ENCODE results near the gene FXN.

FXN gene

DNA sequence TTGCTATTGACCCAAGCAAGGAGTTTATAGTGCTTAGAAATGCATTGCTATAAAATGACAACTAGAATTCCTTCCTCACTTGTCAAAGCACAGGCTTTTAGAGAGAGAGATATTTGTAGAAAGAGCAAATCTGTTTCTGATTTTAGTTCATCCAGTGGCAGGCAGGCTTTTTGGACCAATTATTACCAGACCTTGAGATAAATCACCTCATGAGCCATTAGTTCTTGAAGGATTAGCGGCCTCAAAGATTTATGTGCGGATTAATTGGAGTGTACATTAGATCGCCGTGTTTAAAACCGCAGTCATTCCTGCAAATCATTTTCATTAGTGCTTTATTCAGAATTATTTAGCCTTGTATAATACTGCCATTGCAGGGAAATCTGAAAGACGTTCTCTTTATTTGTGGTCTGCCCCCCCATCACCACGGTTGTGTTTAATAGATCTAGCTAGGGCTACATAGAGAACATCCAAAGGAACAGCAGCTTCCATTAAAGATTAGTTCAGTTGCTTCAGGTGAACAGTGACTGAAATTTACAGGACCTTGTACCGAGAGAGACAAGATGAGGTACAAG lies 109.7 kb downstream of the FXN start:
- DNase-seq = no peak

DNA sequence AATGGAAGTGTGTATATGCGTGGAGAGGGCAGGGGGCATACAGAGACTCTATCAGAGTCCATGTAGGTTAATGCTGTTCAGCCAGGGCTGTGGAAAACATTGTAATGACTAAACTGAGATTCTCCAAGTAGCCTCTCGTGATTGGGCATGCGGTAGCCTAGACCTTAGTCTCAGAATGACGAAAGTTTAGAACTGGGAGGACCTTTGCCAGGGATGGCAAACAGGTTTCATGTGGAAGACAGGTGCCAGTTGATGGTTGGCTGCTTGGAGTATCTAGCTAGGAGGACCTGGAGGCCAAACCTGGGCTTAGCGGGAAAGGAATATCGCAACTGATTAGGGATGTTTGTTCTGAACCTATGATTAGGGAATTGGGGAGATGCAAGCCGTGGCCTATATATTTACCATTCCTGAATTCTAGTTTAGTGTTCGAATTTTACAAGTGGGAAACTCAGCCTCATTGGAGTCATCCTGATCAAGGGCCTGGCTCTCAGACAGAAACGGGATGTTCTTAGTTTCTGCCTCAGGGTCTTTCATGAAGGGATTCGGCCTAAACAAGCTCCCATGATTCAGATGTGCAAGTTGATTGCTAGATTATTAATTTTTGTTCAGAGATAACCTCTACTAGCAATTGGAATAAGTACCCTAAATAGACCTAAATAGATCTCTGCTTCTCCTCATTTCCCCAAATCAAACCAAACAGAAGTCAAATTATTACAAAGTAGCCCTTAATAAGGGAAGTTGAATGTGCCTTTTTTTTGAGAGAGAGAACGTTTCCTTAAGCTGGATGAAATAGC lies 111.7 kb downstream of the FXN start:
- DNase-seq = no peak

DNA sequence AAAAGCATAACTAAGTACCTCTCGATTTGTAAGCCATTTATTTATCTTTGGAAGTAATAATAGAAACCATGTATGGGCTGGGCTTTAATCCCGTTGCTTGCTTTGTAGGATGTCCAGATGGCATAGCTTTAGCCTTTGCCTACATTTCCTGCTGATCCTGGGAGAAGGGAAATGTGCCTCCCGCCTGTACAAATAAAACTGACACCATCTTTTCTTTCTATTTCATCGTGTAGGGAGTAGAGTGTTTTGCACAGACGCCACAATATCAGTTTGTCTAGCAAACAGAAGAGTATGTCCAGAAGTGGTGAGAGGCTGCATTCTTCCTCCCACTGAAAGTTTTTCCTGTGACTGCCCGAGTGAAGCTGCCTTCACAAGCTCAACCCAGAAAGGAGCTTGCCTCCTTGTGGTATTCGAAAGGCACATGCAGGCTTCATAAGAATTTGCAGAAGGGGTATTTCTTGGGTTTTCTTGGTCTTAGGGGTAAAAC lies 113.8 kb downstream of the FXN start:
- no peak for DNase-seq

Data from activated CD4-positive, CD25-positive, alpha-beta regulatory T cell (primary cell).